Ascending aorta (tissue), 2 donors: Measurements from ENCODE around the gene HRC. TPM values are rescaled to one million over a fixed set of nuclear protein-coding genes. Genes with fewer than 3 reads are reported as not detected.

Source experiments
- DNase-seq, 2 donors: peaks; one replicate each; pipeline ENCODE4 v3.0.0-alpha.2; 2019; ENCODE audit warnings: low spot score in 2 of 2
- H3K27ac ChIP-seq, 2 donors: fragments of 200-600 bp; sonication (generic); one replicate each; pipeline ENCODE4 v1.5.1; 2016 to 2017; ENCODE audit warnings: mild to moderate bottlenecking in 1 of 2
- H3K27me3 ChIP-seq: fragments of 200-600 bp; sonication (generic); one replicate; pipeline ENCODE4 v1.5.1; 2017
- H3K36me3 ChIP-seq, 2 donors: fragments of 200-600 bp; sonication (generic); one replicate each; pipeline ENCODE4 v1.5.1; 2016
- H3K4me1 ChIP-seq, 2 donors: fragments of 200-600 bp; sonication (generic); one replicate each; pipeline ENCODE4 v1.5.1; 2016 to 2017; ENCODE audit warnings: mild to moderate bottlenecking in 1 of 2
- H3K4me3 ChIP-seq, 2 donors: fragments of 200-600 bp; sonication (generic); one replicate each; pipeline ENCODE4 v1.5.1; 2016 to 2017; ENCODE audit warnings: mild to moderate bottlenecking in 1 of 2
- H3K9me3 ChIP-seq, 2 donors: fragments of 200-600 bp; sonication (generic); one replicate each; pipeline ENCODE4 v1.5.1; 2016
- CTCF ChIP-seq, 3 experiments: fragments of 200-600 bp in 2 of 3; fragments of 450-650 bp in 1 of 3; sonication (generic) in 2 of 3; IDR thresholded peaks; one replicate each; pipeline ENCODE4 v1.5.1; 2016 to 2019; ENCODE audit warnings: antibody characterized with exemption in 3 of 3, mild to moderate bottlenecking in 1 of 3, moderate library complexity in 1 of 3
- intact Hi-C: fragments of 100-400 bp; cut with DNase I; formaldehyde crosslinking; loops from one replicate; pipeline ENCODE4 v1.15.1; 2023
- total RNA-seq: library from RNA; depleted of rRNA; stranded (reverse); fragments of >200 nt; gene quantifications from one replicate; pipeline ENCODE4 v1.1.0, GENCODE V29; 2016

Gene HRC
- total RNA-seq, 1 donor from 2014 or later = not detected

- Histone ChIP-seq H3K9me3 (no peaks in the 10 kb centered on the region), H3K27me3 (no peaks in the 10 kb centered on the region), H3K36me3 (no peaks in the 10 kb centered on the region), H3K27ac (peak overlapping the region; percentile 56 to 60), H3K4me1 (peaks cover 0 to 5% of the 10 kb centered on the region in 2 donors), H3K4me3 (no peak overlapping the region)
- intact Hi-C loops = no loop called here
- DNase-seq = no peak
- TF ChIP-seq CTCF (IDR thresholded peaks at IDR 0.05) = no peak
Measured at GRCh38 chr19:49155820-49156346, 687 bp upstream of the HRC start.

- Histone ChIP-seq H3K36me3 (no peaks in the 10 kb centered on the region), H3K27me3 (no peaks in the 10 kb centered on the region), H3K9me3 (no peaks in the 10 kb centered on the region), H3K4me3 (no peak overlapping the region), H3K4me1 (peaks cover 3 to 11% of the 10 kb centered on the region in 2 donors), H3K27ac (peak overlapping the region in 1 of 2 donors; percentile 60)
- no peak for DNase-seq
- no peak for TF ChIP-seq CTCF (IDR thresholded peaks at IDR 0.05)
- intact Hi-C loops = no loop called here
Measured at GRCh38 chr19:49154279-49154678, 917 bp downstream of the HRC start.

- Histone ChIP-seq H3K4me3 (no peak overlapping the region), H3K9me3 (no peaks in the 10 kb centered on the region), H3K4me1 (peaks cover 5 to 18% of the 10 kb centered on the region in 2 donors), H3K27me3 (no peaks in the 10 kb centered on the region), H3K36me3 (no peaks in the 10 kb centered on the region), H3K27ac (no peak overlapping the region)
- intact Hi-C loops = no loop called here
- no peak for TF ChIP-seq CTCF (IDR thresholded peaks at IDR 0.05)
- no peak for DNase-seq
Measured at GRCh38 chr19:49153167-49153809, 1.9 kb downstream of the HRC start.

- Histone ChIP-seq H3K36me3 (no peaks in the 10 kb centered on the region), H3K27ac (peak overlapping the region; percentile 4 to 82), H3K27me3 (no peaks in the 10 kb centered on the region), H3K4me1 (peaks cover 5 to 18% of the 10 kb centered on the region in 2 donors), H3K9me3 (no peaks in the 10 kb centered on the region), H3K4me3 (no peak overlapping the region)
- intact Hi-C loops = no loop called here
- no peak for TF ChIP-seq CTCF (IDR thresholded peaks at IDR 0.05)
- no peak for DNase-seq
Measured at GRCh38 chr19:49152119-49152550, 3.1 kb downstream of the HRC start.

- peak in 1 of 2 donors; percentile 80 for DNase-seq
- peak overlapping the region in 1 of 2 donors; percentile 89 for H3K4me3 ChIP-seq
- intact Hi-C loops = no loop called here
Measured at GRCh38 chr19:49151267-49152118, 3.7 kb downstream of the HRC start.

More at GRCh38 chr19:49151267-49152118, 3.7 kb downstream of the HRC start:
- no peaks in the 10 kb centered on the region for H3K27me3 ChIP-seq
- H3K4me1 ChIP-seq = peaks cover 5 to 18% of the 10 kb centered on the region in 2 donors
- peak overlapping the region; percentile 71 to 82 for H3K27ac ChIP-seq
- H3K9me3 ChIP-seq = no peaks in the 10 kb centered on the region
- no peaks in the 10 kb centered on the region for H3K36me3 ChIP-seq
- no peak for TF ChIP-seq CTCF (IDR thresholded peaks at IDR 0.05)
